Measurements from ENCODE around the gene TMA7. TPM values are rescaled to one million over a fixed set of nuclear protein-coding genes. Genes with fewer than 3 reads are reported as not detected.

TMA7 gene
- total RNA-seq, 3 donors from 2014 or later, result 130 to 193 (median 153) TPM

DNA sequence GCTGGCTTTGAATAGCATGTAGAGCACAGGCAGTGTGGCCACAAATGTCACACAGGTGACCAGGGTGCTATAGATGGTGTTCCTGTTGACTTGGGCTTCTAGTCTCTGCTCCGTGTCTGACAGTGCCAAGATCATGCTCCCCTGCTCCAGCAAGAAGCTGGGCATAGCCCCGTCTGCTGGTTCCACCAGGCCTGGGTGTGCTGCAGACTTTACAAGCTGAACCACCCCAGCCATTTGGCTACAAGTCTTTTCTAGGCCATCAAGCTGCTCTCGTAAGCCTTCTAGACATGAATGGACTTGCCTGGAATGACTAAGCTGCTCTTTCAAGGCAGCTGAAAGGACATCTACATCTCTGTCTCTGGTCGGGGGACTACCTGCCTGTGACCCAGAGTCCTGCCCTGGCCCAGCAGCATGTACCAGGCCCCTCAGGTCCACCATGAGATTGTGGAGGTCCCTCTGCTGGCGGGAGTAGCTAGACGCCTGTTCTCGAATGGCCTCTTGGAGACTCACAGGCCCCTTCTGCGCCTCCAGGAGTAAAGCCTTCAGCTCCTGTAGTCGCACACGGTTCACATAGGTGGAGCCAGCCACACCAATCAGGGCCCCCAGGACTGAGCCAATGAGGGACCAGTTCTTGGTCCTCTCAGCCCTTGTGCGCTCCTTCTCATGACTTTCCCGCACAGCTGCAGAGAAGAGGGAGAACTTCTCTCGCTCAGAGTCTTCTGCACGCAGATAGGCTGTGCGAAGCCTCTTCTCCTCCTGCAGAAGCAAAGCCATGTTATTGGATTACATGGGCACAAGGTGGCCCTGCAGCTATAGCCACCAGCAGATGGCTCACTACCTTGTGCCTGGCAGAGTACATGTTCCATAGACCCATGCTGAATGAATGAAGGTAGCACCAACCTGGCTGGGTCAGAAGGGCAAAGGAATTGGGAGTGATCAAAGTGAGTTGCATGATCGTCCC lies 7.4 kb upstream of the TMA7 start:
- ATAC-seq, result no peak
- Histone ChIP-seq H3K9me3 (no peaks in the 10 kb centered on the region), H3K4me3 (no peak overlapping the region), H3K36me3 (ENCODE audit: low read depth) (no peaks in the 10 kb centered on the region), H3K4me1 (ENCODE audit: low read depth) (peaks cover 34% of the 10 kb centered on the region)
- TF ChIP-seq, protein P1, sequence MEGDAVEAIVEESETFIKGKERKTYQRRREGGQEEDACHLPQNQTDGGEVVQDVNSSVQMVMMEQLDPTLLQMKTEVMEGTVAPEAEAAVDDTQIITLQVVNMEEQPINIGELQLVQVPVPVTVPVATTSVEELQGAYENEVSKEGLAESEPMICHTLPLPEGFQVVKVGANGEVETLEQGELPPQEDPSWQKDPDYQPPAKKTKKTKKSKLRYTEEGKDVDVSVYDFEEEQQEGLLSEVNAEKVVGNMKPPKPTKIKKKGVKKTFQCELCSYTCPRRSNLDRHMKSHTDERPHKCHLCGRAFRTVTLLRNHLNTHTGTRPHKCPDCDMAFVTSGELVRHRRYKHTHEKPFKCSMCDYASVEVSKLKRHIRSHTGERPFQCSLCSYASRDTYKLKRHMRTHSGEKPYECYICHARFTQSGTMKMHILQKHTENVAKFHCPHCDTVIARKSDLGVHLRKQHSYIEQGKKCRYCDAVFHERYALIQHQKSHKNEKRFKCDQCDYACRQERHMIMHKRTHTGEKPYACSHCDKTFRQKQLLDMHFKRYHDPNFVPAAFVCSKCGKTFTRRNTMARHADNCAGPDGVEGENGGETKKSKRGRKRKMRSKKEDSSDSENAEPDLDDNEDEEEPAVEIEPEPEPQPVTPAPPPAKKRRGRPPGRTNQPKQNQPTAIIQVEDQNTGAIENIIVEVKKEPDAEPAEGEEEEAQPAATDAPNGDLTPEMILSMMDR (IDR thresholded peaks at IDR 0.05), result no peak
- DNase-seq, result peak; percentile 23 to 50 (median 46)
- intact Hi-C loops (cut with DNase I, micrococcal nuclease), result no loop called here

DNA sequence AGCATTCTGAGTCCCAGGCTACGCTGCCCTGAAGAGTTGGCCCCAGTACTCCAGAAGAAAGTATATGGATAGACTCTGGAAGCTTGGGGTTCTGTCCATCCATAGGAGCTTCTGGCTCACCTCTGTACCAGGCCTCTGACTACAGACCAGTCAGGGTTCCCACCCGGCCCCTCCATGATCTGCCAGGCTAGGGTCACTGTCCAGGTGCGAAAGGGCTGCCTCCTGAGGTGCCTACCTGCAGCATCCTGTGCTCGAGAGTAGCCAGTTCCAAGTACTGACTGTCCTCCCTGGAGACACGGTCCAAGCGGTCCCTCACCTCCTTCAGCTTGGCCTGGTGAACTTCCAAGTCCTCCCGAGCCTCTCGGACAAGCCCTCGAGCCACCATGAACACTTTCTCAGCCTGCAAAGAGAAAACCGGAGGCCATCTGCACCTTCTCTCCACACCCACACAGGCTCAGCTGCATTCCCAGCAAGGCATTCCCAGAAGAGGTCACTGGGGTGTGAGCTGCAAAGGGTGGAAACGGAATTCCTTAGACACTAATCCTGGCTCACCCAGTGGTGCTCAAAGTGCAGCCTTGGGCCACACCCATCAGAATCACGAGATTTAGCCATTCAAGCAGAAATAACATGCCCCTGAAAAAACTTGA lies 6.5 kb upstream of the TMA7 start:
- intact Hi-C loops (cut with DNase I, micrococcal nuclease), result no loop called here

GRCh38 chr3:48434591-48435222 lies 5.3 kb upstream of the TMA7 start:
- no peaks in the 10 kb centered on the region for H3K36me3 ChIP-seq (ENCODE audit: low read depth)
- DNase-seq, result peak; percentile 56 to 71 (median 62)
- H3K4me1 ChIP-seq (ENCODE audit: low read depth), result peaks cover 41% of the 10 kb centered on the region

More for the DNA sequence above, 6.5 kb upstream of the TMA7 start:
- H3K4me3 ChIP-seq, result no peak overlapping the region
- ATAC-seq (peak; percentile 69), DNase-seq (peak; percentile 73 to 85 (median 80))
- H3K36me3 ChIP-seq (ENCODE audit: low read depth), result no peaks in the 10 kb centered on the region
- TF ChIP-seq, protein P1 (IDR thresholded peaks at IDR 0.05), result no peak
- peaks cover 33% of the 10 kb centered on the region for H3K4me1 ChIP-seq (ENCODE audit: low read depth)
- H3K9me3 ChIP-seq, result no peaks in the 10 kb centered on the region

DNA sequence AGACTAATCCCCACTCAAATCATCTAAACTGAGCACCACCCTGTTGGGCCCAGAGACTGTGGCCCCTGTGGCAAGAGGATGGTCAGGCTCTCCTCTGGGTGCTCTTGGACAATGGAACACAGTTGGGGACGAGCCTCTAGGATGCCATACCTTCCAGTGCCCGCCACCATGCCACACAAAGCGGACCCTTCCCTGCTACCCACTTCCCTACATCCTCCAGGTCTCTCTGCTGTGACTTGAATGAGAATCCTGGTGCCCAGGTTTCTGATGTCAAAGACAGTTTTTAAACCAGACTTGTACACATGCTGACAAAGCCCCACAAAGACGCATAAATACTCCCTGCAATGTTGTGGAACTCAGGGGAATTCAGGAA lies 4.8 kb upstream of the TMA7 start:
- DNase-seq, result no peak

More at GRCh38 chr3:48434591-48435222, 5.3 kb upstream of the TMA7 start:
- Histone ChIP-seq H3K9me3 (no peaks in the 10 kb centered on the region), H3K4me3 (no peak overlapping the region)
- intact Hi-C loops (cut with DNase I, micrococcal nuclease), result loop anchor here (5.0 kb wide), 2 partner anchors 32 to 162 kb away; no protein-coding TSS in a partner anchor
- TF ChIP-seq, protein P1 (IDR thresholded peaks at IDR 0.05), result no peak
- no peak for ATAC-seq

More for the DNA sequence above, 4.8 kb upstream of the TMA7 start:
- Histone ChIP-seq H3K9me3 (no peaks in the 10 kb centered on the region), H3K4me1 (ENCODE audit: low read depth) (peaks cover 40% of the 10 kb centered on the region), H3K36me3 (ENCODE audit: low read depth) (no peaks in the 10 kb centered on the region), H3K4me3 (no peak overlapping the region)
- intact Hi-C loops (cut with DNase I, micrococcal nuclease), result loop anchor here (5.0 kb wide), 2 partner anchors 33 to 163 kb away; no protein-coding TSS in a partner anchor
- TF ChIP-seq, protein P1 (IDR thresholded peaks at IDR 0.05), result no peak
- ATAC-seq, result no peak
